ENCODE data around the gene CLUH.

Gene CLUH, protein sequence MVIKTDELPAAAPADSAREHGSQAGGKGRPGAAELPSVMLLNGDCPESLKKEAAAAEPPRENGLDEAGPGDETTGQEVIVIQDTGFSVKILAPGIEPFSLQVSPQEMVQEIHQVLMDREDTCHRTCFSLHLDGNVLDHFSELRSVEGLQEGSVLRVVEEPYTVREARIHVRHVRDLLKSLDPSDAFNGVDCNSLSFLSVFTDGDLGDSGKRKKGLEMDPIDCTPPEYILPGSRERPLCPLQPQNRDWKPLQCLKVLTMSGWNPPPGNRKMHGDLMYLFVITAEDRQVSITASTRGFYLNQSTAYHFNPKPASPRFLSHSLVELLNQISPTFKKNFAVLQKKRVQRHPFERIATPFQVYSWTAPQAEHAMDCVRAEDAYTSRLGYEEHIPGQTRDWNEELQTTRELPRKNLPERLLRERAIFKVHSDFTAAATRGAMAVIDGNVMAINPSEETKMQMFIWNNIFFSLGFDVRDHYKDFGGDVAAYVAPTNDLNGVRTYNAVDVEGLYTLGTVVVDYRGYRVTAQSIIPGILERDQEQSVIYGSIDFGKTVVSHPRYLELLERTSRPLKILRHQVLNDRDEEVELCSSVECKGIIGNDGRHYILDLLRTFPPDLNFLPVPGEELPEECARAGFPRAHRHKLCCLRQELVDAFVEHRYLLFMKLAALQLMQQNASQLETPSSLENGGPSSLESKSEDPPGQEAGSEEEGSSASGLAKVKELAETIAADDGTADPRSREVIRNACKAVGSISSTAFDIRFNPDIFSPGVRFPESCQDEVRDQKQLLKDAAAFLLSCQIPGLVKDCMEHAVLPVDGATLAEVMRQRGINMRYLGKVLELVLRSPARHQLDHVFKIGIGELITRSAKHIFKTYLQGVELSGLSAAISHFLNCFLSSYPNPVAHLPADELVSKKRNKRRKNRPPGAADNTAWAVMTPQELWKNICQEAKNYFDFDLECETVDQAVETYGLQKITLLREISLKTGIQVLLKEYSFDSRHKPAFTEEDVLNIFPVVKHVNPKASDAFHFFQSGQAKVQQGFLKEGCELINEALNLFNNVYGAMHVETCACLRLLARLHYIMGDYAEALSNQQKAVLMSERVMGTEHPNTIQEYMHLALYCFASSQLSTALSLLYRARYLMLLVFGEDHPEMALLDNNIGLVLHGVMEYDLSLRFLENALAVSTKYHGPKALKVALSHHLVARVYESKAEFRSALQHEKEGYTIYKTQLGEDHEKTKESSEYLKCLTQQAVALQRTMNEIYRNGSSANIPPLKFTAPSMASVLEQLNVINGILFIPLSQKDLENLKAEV (N-terminal part only)

DNA sequence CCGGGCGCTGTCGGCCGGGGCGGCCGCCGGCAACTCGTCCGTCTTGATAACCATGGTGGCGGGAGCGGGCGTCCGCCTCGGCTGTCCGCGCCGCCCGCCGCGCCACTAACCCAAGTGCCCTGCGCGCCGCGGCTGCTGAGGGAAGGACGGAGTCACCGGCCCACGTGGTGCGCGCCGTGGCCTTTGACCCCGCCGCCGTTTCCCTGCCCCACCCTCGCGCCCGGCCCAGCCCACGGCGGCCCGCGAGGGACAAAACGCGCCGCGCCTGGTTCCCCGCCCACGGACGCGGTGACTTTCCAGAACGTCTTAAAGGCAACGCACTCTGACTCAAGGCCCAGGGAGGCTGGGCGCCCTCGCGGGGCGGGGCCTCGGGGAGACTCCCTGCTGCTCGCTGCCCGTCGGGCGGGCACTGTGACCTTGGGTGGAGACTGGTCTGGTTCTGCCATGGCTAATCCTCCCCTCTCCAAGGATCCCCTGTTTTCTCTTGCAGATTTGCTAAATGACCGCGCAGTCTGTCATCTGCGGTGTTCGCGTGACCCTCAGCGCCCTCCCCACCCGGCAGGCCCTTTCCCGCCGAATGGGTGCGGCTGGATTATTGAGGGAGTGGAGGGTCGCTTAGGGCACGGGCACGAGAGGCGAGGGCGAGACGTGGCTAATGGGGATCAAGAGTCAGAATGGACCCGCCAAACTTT lies at the start of gene CLUH:
Gene CLUH, minus strand, starts transcription at position 157 of the 692 bp plus-strand sequence. Its CDS starts 103 bp downstream, at position 54.
- peak; percentile 77 for DNase-seq

- DNase-seq, result no peak
Measured at GRCh38 chr17:2758870-2759269, 47.3 kb upstream of the CLUH start.

DNA sequence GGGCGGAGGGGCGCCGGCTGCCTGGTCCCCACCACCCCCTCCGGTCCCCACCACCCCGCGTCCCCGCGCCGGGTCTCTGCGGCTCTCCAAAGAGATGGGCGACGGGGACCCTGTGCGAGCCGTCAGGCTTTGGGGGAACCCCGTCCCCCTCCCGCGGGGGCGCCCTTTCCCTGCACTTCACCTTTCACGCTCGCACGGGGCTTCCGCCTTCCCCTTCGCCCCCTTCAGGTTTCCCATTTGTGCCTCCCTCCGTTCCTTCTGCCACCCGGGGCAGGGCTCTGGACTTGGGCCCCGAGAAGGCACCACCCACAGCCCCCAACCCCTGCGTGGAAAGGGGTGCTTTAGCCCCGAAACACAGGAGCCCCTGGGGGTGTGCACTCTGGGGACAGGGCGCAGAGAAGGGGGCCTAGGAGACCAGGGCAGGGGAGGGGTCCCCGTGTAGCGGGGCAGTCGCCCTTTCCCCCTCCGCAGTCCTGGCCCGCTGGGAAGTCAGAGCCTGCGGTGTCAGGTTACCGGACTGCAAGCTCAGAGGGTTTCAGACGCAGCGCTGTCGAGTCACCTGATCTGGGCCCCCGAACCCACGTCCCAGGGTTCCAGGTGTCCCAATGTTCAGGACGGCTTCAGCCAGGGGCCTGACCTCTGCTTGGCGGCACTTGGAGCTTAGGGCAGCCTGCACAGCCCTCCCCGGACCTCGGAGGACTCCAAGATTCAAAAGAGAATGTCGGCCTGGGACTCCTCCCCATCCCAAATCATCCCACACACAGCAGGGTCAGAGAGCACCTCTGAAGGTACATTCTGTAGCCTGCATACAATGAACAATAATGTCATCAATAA lies 44.5 kb upstream of the CLUH start:
- DNase-seq, result no peak

DNA sequence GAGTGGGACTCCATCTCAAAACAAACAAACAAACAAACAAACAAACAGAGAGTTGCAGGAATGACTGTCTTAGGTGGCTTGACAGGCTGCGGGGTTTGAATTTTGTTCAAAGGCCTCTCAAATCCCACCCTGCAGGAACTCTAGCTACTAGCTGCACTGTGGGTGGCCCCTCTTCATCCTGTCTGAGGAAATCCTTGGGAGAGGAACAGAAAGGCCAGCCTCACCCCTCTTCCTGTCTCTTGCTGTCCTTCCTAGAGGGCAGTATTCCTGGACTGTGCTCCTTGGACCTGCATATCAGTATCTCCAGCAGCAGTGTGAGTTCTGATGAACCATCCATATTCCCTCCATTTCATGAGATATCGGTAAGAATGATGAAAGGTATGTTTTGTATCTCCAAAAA lies 39.9 kb upstream of the CLUH start:
- DNase-seq, result no peak

DNA sequence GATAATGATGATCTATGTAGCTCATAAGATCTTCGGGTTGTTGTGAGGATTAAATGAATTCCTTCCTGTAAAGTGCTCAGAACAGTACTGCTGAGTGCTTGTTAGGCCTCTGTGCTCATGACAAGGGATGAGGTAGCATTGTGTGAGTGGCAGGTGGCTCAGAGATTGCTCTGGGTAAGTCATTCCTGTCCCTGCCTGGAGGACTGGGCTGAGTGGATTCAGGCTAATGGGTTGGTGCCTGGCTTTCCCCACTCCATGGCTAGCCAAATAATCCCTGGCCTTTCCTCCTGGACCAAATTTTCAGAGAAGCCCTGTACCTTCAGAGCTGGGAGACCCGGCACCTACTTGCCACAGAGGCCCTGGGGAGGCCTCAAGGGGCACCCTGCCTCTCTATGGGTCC lies 39.2 kb upstream of the CLUH start:
- DNase-seq, result no peak

GRCh38 chr17:2749784-2750181 lies 38.2 kb upstream of the CLUH start:
- peak; percentile 40 for DNase-seq

- peak; percentile 40 for DNase-seq
Measured at GRCh38 chr17:2749058-2749783, 37.7 kb upstream of the CLUH start, which contains the start of gene CCDC92B. Gene CCDC92B, minus strand, starts transcription at chr17:2749652. Its CDS starts 14,507 bp downstream, at chr17:2735145.

DNA sequence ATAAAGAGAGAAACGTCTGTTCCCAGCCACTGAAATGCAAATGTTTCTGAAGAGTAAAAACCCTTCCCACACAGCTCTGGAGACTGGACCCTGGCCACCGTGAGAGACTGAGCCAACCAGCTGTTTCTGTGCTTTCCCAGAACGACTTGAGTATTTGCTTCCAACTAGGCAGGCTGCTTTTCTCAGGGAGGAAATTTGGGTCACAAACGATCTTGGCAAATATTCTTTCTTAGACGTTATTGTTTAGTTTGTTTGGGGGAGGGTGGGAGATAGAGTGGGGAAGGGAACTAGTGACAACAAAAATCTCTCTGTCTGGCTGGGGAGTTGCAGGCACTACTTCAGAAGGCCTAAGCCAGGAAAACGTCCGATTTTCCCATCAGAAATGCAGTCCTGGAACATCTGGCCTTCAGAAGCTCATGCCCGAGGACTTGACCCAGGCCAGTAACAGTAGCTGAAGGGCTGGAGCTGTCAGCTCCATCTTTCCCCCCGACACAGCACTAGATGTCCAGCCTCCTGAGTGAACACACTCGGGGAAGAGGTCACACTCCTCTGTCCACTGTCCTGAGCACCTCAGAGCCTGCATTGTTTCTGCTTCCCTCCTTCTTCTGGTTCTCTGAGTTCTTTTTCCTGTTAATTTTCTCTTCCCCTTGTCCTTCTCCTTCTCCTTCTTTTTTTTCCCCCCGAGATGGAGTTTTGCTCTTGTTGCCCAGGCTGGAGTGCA lies 33.9 kb upstream of the CLUH start:
- DNase-seq, result no peak

DNA sequence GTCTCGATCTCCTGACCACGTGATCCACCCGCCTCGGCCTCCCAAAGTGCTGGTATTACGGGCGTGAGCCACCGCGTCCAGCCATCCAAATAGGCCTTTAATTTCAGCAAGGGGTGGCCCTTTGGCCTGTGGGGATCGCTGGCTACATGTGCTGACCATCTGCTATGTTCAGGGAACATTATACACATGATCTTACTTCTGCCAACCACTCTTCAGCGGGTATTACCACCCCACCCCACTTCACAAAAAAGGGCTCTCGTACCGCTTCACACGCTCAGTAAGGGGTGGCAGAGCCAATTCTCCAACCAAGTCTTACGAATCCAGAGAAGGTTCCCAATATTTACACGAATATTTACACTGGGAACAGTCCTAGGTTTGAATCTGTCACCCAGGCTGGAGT lies 26.1 kb upstream of the CLUH start:
- no peak for DNase-seq

DNA sequence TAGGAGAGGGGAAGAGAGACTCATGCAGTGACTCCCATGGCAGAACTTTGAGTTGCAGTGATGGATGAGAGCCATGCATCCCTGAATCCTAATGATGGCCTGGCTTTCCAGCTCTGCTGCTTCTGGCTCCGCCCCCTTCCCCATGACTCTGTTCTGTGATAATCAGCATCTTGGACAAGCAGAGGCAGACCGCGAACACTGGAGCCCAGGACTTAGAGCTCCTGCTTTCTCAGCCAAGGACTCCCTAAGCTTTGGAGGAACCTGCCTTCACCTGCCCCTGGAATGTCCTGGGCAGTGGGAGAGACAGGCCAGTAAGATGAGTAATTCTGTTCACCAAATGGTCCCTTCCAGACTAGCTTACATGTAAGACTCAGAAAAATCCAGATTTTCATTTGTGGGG lies 25.4 kb upstream of the CLUH start:
- no peak for DNase-seq

DNA sequence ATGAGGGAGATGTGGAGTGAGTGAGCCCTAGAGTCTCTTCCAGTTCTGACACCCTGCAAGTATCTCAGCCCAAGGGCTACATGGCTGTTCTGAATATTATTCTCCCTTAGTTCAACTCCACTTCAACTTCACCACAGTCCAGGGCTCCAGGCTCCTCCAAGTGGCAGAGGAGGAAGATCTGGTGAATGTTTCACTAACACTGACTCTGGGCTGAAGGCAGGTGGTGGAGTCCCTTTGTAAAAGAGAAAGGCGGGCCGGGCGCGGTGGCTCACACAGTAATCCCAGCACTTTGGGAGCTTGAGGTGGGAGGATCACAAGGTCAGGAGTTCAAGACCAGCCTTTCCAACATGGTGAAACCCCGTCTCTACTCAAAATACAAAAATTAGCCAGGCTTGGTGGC lies 24.3 kb upstream of the CLUH start:
- no peak for DNase-seq

DNA sequence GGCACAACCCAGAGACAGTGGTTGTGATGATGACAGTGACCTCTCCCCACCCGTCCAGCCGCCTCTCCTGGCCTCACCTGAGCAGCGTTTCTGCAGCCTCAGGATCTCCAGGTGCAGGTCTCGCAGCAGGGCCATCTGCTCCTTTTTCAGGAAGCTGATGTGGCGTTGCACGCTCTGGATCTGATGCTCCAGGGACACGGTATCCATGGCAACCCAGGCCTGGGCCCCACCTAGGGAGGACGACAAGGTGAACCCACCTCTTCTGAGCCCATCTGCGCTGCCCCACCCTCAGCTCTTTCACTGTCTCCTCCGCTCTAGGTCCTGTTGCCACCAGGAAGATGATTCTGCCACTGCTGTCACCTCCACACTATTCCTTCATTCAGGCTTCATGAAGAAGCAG lies 23.4 kb upstream of the CLUH start:
- DNase-seq, result no peak

GRCh38 chr17:2731807-2732206 lies 20.2 kb upstream of the CLUH start:
- no peak for DNase-seq

DNA sequence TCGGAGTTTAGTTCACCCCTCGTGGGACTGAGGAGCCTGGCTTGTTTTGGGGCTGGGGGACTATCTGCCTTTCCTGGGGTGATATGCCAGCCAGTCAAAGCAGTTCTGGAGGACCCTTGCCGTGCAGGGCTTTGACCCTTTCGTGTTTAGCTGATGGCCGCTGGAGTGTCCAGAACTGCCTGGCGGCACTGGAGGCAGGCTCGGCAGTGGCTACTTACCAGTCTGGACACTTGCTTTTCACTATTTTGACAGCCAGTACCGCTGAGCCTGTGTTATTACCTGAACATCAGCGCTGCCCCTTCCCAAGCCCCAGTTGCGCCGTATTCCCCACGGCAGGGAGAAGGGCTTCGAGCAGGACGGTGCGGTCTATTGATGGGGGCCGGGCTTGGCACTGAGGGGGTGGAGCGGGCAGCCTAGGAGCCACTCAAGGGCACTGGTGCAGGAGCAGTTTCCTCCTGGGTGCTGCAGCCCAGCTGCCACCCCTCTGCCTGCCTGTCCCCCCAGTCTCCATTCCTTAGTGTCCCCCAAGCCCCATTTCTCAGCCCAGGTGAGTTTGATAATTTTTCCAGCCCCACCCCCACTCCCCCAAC lies 19.3 kb upstream of the CLUH start:
- DNase-seq, result no peak

DNA sequence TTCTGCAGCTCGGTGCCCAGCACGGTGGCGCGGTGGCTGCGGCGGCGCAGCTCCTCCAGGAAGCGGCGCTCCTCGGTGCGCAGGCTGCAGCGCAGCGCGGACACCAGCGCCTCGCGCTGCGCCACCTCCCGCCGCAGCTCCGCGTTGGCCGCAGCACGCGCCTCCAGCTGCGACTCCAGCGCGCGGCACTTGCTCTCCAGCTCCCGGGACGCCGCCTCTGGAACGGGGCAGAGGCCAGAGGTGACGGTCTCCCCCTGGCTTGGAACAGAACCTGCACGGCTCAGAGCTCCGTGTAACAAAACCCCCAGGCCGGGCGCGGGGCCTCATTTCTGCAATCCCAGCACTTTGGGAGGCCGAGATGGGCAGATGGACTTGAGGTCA lies 13.2 kb upstream of the CLUH start:
- DNase-seq, result no peak

- no peak for DNase-seq
Measured at GRCh38 chr17:2723997-2724783, 12.6 kb upstream of the CLUH start.

DNA sequence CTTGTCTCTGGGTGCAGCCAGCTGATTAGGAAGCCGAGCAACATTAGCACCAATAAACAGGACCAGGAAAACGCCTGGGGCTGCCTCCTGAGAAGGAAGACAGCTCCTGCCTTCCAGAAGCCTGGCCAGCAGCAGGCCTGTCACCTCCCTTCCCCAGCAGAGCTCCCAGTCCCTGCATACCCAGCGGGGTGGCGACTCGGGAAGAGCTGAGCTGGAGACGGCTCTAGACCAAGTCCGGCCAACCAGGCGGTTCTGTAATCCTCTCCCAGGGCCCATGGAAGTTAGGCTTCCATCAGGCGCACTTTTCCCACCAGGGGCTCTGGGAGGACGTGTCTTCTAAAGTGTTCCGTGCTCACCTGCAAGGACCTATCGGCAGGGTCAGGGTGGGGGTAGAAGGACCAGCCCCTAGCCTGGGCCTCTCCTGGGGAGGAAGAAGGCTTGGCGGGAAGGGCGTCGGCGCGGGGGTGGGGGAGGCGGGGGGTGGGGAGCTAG lies 12.0 kb upstream of the CLUH start:
- DNase-seq, result no peak

- DNase-seq, result no peak
Measured at GRCh38 chr17:2722611-2723010, 11.0 kb upstream of the CLUH start.

DNA sequence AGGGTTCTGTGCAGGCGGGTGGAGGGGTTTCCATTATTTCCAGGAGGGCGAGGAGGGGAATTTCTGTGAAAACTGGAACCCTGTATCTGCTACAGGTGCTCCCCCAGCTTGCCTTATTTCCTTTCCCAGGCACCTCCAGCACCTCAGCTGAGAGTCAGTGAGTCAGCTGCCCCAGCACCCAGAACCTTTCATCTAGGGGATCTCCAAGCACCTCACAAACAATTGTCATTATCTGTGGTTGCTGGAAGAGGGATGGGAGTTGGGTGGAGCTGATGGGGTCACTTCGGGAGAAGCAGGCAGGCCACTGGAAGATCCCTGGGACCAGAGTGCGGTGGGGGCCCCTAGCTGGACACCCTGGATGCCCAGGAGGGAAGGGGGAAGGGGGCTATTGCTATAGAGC lies 10.0 kb upstream of the CLUH start:
- DNase-seq, result no peak

All from NCI-H1092 treated with DMSO at 0.1 percent for 48 hours (cell line).